Measurements from ENCODE around the gene EXPH5. TPM values are rescaled to one million over a fixed set of nuclear protein-coding genes. Genes with fewer than 3 reads are reported as not detected.

Gene EXPH5
- total RNA-seq, 1 donor from 2014 or later = 6.7 TPM

DNA sequence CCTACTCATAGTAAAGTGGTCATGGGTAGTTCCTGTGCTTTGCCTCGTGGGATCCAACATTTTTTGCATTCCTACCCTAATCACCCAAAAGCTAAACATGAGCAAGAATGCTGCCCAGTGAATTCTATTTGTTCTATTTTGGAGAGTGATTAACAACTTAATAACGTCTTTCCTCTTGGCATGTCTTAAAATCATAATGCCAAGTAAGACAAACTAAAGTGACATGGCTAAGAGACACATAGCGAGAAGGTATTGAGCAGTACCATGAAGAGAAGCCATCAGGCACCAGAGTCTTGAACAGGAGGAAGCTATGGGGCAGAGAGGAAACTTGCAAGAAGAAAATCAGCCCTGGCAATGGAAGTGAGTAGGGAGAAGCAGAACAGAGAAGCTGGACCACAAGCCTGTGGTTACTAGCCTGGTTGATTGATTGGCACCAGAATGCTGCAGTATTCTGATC, 32.0 kb downstream of the EXPH5 start:
- peak; percentile 77 for DNase-seq (ENCODE audit: low read depth)

DNA sequence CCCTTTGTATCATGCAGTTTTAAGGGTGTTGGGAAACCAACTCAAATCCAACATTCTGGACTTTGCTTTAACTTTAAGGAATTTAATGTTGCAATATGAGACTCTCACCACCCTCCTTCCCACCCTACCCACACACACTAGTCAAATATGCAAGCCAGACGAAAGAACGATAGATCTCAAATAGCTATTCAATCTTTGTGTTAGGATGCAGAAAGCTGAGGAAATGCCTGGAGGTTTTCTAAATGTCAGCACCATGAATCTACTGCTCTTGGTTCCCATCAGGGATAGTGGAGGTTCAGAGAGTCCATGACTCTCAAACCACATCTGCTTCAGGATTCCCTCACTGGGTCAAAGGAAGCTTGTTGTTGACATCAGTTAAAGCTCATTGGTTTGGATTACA, 33.7 kb downstream of the EXPH5 start:
- DNase-seq (ENCODE audit: low read depth) = peak; percentile 75

DNA sequence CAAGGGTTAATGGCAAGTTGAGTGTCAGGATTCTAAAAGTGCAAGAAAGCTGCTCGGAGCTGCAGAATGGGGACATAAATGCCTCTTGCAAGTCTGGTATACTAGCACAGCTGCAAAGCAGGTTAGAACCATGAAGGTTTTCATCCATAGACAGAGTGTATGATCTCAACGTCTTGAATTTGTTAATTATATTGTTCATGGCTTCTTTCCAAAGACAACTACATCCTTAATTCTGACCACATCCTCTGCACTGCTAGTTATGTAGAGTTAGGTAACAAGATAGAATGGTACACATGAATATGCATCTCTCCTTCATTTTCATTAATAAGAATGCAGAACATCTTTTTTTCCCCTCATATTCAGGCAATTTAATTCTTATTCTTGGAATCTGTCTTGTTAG, 34.2 kb downstream of the EXPH5 start:
- peak; percentile 70 for DNase-seq (ENCODE audit: low read depth)

DNA sequence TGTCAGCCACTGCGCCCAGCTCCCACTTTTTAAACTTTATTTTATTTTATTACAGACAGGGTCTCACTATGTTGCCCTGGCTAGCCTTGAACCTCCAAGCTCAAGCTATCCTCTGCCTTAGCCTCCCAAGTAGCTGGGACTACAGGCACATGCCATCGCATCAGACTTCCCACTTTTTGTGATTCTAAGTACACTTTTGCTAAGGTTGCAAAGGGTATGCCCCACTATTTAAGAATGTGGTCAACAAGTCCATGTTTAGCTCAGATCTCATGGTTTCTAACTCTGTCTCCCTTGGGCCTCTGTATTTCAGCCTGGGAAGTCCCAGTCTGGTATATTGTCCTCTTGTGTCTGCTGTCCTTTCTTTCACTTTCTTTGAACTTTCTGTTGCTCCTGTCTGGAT, 35.3 kb downstream of the EXPH5 start:
- no peak for DNase-seq (ENCODE audit: low read depth)

DNA sequence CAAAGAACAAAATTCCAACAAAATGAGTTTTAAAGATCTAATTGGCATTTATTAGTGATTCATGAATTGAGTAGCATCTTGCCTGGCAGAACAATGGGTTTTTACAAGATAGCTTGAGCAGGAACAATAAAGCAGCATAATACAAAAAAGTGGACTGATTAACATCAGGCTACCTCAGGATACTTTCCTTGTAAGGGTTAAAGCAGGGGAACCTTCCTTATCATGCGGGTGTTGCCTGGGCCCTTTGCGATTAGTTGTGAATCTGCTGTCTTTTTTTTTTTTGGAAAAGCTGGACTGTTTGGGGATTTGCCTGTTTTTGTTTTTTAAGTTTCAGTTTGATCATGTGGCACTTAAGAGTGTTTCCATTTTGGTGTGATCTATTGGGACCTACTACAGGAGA, 37.5 kb downstream of the EXPH5 start:
- DNase-seq (ENCODE audit: low read depth) = no peak

DNA sequence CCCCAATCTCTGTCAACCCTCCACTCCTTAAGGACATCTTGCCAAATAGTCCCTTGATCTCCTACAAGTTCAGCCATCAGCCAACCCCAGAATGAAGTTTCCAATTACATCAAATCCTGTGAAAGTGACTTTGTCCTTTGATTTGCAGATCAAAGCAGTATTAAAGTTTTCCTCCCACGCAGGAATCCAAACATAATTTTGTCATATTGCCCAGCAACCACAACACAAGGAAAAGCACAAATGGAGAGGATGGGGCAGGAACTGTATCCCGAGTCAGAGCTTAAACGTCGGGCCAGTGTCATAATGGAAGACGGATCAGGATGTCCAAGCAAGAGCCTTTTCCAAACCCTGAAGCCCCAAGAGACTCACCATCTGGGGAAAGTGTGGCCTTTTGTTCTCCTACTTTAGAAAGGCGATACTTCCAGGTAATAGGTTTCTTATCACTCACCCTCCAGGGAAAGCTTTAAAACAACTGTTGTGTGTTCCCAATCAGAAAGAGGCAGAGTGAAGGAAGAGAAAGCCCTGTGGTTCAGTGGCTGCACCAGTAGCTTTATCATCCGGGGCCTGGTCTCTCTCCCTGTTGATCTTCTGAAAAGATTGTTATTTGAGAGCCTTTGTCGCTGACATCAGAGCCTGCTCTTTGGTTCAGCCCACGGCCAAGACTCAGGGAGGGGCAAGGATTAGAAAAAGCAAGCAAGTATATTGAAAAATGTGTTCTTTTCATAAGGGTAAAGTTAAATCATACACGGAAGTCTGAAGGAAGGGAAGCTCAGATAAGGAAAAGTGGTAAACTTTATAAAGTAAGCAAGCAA, 41.7 kb downstream of the EXPH5 start:
- DNase-seq (ENCODE audit: low read depth) = no peak

DNA sequence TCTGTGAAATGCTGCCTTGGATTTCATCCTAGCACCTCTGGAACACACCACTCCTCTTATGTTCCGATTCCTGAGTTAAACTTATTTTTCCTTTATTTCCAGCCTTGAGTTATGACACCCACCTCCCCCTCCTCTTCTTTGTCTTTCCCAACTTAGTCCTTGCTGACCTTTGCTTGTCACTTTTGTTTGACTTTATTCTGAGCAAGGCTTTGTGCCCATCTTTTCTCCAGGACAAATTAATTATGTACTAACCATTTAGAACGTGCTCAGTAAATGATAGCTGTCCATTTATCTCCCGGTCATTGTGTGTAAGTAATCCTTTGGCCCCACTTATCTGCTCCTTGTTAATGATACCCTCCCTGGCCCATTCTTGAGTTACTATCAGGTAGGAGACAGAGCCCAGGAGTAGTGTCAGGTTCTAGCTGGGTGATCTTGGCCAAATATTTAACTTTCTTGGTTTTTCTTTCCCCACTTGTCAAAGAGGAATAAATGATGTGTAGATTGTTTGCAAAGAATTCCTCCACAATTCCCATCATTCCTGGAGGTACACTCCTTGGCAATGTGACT, 44.2 kb downstream of the EXPH5 start:
- no peak for DNase-seq (ENCODE audit: low read depth)

DNA sequence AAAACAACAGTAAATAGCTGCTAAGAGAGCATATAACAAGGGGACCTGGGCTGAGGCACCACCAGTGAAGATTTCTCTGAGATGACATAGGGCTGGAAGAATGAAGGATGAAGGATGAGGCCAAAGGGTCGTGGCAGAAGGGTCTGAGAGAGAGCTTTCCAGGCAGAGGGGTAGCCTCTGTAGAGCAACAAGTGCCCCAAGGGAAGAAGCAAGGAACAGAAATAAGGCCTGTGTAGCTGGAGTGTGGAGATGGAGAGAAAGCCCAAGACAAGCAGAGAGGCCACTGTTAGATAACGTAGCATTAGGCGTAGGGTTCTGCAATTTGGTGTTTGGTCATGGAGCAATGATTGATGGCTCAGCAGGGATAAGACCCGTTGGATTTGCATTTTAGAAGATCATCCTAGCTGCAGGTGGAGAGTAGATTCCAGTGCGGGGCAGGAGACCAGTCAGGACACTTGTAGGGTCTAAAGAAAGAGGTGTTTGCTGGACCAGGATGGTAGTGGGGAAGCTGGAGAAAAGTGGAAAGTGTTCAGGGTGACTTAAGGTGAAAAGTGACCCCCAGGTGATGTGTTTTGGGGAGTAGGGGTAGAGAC, 47.6 kb downstream of the EXPH5 start:
- no peak for DNase-seq (ENCODE audit: low read depth)

DNA sequence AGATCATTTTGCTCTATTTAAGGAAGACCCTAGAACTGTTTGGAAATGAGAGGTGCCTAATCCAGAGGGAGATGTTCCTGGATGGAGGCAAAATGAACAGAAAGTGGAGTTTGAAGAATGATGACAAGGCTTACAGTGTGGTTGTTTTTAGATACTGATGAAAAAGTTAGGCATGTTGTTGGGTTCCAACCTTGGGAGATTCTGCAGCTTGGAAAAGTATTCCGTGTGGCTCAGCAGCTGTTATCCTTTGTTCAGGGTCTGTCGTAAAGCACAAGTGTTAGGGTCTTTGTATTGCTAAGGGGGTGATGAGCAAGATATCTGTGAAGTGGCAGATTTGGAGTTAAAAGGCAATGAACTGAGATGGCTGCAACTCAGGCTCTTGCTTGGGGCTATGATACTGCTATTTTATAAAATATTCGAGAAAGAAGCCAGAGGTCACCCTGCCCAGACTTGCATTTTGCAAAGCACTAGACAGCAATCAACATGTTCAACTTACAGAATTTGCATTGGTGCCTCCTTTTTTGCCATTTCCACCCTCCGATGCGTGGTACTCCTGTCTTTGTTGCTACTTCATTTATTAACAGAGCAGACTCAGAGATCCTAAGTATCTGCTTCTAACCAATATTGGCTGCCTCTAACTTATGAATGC, 50.1 kb downstream of the EXPH5 start:
- no peak for DNase-seq (ENCODE audit: low read depth)

DNA sequence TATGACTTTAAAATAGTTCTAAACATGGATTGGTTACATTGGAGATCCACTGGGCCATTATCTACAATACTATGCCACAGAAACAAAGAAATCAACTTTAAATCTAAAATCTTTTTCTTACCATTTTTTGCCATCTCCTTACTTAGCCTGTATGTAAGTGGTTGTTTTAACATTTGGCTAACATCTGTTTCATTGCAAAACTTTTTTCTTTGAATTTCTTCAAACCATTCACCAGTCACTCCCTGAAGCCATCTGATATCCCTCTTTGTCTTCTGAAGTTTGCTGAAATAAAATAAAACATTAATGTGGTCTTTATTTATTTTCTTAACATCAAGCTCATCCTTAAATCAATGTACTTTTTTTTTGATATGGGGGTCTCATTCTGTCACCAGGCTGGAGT, 52.0 kb downstream of the EXPH5 start:
- DNase-seq (ENCODE audit: low read depth) = no peak

DNA sequence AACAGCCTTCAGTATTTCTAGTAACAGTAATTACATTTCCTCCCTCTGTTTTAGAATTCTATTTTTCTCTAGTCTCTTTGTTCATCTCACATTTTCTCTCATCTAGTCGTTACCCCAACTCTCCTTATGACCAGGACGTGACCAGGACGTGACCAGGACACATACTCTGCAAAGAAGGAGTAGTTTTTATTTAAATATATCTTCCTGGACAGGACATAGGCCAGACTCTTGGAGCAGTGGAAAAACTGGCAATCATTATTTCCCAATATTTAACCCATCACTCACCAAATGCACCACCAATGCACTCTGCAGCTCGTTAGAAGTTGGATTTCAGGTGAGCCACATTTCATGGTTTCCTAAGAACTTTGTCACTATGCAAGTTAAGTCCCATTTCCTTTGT, 55.1 kb downstream of the EXPH5 start:
- no peak for DNase-seq (ENCODE audit: low read depth)

DNA sequence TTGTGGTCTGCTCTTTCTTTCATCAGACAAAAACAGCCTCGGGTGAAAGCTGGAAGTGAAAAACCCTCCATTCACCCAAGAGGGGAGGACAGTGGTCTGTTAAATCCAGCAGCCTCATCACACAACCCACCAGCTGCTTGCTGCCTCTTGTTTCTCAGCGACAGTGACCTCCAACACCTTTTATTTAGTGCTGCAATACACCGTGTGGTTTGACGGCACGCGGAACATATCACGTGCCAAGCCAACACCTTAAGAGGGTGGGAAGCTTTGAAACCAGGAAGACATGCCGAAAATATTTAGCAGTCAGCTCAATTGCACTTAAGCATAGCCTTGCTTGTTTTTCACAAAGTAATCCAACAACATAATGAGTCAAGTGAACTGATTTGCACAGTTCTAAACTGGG, 55.5 kb downstream of the EXPH5 start:
- peak; percentile 87 for DNase-seq (ENCODE audit: low read depth)

DNA sequence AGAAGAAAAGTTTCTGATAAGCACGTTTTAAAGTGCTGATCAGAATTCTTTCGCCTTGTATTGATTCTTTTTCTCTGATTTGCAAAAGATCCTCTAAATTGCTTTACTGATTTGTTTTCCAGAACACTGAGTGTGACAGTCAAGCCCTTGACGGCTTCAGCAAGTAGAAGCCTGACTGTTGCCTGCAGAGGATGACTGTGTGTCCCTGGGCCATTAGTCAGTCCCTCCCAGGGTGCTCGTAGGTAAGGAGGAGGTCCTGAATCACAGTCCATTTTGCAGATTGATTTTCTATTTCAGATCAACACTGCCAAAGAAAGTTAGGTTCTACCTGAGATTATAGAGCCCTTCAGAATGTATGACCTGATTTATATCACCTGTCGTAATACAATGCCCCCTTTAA, 56.8 kb downstream of the EXPH5 start:
- peak; percentile 16 for DNase-seq (ENCODE audit: low read depth)

DNA sequence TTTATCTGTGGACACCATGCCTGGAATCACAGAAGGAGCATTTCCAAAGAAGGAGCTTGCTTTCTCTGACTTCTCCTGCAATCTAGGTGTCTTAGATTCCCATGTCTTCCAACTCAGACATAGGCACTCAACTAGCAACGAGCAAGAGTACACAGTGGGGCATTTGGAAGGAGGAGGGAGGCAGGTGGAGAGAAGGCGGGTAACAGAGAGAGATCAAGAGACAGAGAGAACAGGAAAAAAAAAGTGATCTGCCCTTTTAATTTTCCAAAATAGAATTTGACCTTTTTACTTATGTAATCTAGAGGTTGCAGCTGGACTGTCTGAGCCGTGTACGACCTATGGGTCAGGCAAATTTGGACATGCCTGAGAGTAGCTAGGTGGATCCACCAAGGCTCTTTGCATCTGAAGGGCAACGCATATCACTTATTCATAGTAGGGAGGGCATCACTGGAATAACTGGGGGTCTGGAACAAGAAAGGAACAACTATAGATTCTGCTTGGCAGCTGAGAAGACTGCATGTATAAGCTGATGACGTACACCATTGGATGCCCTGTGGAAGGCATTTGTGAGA, 58.1 kb downstream of the EXPH5 start:
- no peak for DNase-seq (ENCODE audit: low read depth)

DNA sequence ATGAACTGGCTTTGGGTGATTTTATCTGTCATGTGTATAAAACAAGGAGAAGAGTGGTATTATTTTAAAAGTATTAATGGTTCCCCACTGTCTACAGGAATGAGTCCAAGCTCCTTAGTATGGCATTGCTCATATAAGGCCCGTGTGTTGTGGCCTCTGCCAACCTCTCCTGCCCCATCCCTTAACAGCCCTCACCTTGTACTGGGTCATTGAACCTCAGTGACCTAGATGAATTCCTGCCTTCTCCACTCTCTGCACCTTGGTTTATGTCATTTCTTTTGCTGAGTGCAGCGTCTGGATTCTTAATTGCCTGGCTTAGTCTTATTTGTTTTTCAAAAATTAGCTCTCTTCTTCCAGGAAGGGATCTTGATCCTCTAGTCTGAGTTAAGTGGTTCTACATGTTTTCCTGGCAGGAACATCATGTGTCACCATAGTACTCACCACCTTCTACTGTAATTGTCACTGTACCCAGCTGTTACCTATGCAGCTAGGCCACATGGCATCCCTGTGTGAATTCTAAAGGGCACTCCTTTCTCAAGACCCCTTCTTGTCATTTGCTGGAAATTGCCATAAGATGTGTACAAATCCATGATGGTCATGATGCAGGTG, 59.2 kb downstream of the EXPH5 start:
- no peak for DNase-seq (ENCODE audit: low read depth)

DNA sequence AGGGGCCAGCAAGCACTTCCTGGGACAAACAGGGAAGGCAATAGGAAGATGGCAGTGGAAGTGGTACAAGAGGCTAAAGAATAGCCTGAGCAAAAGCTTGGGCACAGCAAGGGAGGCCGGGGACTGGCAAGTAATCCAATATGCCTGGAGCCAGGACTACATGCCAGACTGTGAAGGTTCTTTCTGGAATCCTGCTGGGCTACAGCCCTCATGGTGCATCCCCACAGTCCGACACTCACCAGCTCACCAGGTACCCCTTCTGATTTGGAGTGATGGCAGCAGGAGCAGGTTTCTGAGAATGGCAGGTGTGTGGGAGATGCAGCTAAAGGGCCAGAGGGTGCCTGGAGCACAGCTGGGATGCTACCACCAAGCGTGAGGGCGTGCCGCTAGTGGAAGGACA, 63.1 kb downstream of the EXPH5 start:
- no peak for DNase-seq (ENCODE audit: low read depth)

DNA sequence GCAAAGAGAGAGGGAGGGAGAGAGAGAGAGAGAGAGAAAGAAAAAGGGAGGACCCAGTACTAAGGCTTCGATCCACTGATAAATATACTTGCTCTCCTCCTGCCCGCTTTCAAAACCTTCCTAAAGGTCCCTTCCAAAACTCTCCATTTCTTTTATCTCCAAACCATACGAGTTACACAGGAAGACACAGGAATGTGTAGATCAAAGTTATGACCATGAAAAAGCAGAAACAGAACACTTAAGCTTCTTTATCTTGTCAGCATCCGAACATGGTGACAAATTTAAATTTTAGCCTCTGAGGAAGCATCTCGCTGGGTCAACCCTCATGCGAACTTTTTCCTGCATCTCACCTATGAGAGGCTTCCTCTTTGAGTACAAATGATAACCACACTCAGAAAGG, 66.2 kb downstream of the EXPH5 start:
- DNase-seq (ENCODE audit: low read depth) = no peak

DNA sequence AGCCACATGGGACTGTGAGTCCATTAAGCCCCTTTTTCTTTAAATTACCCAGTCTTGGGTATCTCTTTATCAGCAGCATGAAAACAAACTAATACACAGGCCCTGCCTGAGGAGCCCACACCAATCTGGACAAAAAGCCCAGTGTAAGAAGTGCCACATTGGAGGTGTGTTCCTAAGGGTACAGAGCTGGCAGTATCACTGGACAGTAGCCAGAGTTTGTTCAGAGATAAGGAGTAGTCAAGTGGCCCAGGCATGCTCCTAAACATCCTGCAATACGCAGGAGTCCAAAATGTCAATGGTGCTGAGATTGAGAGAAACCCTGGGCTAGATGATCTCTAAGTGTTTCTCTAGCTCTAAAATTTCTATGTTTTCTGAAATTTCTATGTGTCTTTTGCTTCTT, 68.4 kb downstream of the EXPH5 start:
- no peak for DNase-seq (ENCODE audit: low read depth)

DNA sequence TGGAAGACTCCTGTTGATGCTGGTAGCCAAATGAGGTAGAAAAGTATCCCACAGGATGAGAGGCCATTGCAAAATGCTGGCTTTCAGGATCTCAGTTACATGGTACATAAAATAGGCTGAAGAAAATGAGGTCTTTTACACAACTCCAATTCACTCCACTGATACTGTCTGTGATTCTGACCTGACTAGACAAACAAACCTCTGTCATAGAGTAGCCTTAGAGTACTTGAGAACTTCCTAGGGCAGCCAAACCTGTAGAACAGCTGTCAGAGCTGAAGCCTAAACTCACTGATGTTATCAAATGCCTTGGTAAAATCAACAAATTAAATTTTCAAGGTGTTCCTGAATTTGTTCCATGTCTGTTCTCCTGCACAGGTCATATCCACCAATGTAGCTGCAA, 69.1 kb downstream of the EXPH5 start:
- peak; percentile 9 for DNase-seq (ENCODE audit: low read depth)

DNA sequence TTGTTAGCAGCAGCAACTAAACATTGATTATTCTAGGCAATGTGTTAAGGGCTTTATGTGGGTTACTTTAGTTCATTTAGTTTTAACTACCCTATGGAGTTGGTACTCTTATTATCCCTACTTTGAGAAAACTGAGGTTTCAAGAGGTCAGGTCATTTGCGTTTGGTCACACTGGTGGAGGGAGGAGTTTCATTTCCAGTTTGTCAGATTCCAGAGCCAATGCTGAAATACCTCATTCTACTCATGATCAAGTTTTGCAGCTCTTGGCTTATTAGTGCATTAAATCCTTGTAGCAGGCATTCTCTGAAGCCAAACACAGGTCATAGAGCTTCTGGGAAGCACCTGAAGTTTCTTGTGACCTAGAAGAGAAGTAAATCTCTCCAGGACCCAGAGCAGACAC, 71.2 kb downstream of the EXPH5 start:
- no peak for DNase-seq (ENCODE audit: low read depth)

DNA sequence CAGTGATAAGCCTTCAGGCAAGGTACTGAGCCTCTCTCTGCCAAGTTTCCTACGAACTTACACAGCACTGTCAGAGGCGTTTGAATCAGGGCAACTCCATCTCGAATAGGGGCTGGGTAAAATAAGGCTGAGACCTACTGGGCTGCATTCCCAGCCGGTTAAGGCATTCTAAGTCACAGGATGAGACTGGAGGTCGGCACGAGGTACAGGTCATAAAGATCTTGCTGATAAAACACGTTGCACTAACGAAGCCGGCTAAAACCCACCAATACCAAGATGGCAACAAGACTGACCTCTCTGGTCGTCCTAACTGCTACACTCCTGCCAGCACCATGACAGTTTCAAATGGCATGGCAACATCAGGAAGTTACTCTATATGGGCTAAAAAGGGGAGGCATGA, 75.0 kb downstream of the EXPH5 start:
- no peak for DNase-seq (ENCODE audit: low read depth)

DNA sequence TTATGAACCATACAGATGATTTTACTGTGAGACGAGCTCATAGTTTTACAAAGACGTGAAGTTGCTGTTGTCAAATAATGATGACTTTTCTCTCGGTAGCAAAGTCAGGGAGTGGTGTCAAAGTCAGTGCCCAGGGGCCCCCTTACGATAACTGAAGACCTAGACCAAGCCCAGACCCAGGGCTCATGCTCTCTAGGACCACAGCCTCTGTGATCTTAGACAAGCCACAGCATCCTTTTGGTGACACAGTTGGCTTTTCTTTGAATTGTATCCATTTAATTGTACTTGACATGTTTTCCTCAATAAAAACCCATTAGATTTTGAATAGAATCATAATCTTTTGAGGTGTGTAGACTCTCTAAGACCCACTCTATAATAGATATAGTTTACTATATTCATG, 77.4 kb downstream of the EXPH5 start:
- no peak for DNase-seq (ENCODE audit: low read depth)
